Mononuclear cell (primary cell): Measurements from ENCODE around the gene HDGFL2. TPM values are rescaled to one million over a fixed set of nuclear protein-coding genes. Genes with fewer than 3 reads are reported as not detected.

Source experiments
- H3K27me3 ChIP-seq: 2 replicates; pipeline ENCODE4 v1.6.0; 2011; ENCODE audit warnings: low read length, control low read depth; ENCODE audit not compliant: insufficient read depth
- H3K4me1 ChIP-seq: 2 replicates; pipeline ENCODE4 v1.5.1; 2011; ENCODE audit warnings: mild to moderate bottlenecking, low read length, control low read depth; ENCODE audit not compliant: insufficient read depth
- H3K4me3 ChIP-seq: 2 replicates; pipeline ENCODE4 v1.5.1; 2011; ENCODE audit warnings: mild to moderate bottlenecking, low read length, moderate library complexity
- H3K9me3 ChIP-seq: 2 replicates; pipeline ENCODE4 v1.5.1; 2011; ENCODE audit warnings: low read depth, mild to moderate bottlenecking, control low read depth, low read length
- total RNA-seq: library from RNA; depleted of rRNA; stranded (reverse); fragments of >200 nt; gene quantifications from one replicate; pipeline ENCODE4 v1.2.3, GENCODE V29; 2012

Gene HDGFL2
- total RNA-seq, 1 donor, result 13.2 TPM

GRCh38 chr19:4474514-4475022 is 2.5 kb downstream of the HDGFL2 start:
- H3K27me3 ChIP-seq, result no peaks in the 10 kb centered on the region
- H3K4me1 ChIP-seq, result peaks cover 28% of the 10 kb centered on the region
- no peak overlapping the region for H3K4me3 ChIP-seq
- no peaks in the 10 kb centered on the region for H3K9me3 ChIP-seq

GRCh38 chr19:4477034-4477801 is 5.1 kb downstream of the HDGFL2 start:
- H3K27me3 ChIP-seq, result no peaks in the 10 kb centered on the region
- H3K4me3 ChIP-seq, result no peak overlapping the region
- H3K9me3 ChIP-seq, result no peaks in the 10 kb centered on the region

DNA sequence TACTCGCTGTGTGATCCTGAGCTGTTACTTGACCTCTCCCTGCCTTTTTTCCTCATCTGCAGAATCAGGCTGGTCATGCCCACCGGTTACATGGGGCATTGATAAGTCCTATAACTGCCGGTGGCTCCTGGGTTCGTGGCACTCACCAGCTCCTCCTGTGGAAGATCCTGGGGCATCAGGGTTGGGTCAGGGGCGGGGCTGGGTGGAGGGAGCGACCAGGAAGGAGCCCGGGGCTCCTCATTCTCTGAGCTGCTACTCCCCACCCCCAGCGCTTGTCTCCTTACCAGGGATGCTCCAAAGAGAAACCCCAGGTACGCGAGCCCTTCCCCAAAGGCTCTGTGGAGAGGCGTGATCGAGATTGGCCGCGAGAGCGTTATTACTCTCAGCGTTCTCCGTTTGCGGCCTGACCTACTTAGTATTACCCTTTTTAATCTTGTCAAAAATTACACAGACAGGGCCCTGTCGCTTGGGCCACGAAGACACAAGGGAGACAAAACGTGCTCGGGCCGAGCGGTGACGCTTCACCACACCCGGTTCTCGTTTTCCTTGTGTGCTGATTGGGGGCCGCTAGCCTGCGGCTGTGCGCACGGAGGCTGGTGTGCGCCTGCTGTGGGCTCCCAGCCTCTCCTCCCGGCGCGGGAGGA is 10.7 kb downstream of the HDGFL2 start:
- Histone ChIP-seq H3K4me1 (no peaks in the 10 kb centered on the region), H3K9me3 (no peaks in the 10 kb centered on the region), H3K27me3 (no peaks in the 10 kb centered on the region), H3K4me3 (no peak overlapping the region)

More at GRCh38 chr19:4477034-4477801, 5.1 kb downstream of the HDGFL2 start:
- H3K4me1 ChIP-seq, result peaks cover 21% of the 10 kb centered on the region

DNA sequence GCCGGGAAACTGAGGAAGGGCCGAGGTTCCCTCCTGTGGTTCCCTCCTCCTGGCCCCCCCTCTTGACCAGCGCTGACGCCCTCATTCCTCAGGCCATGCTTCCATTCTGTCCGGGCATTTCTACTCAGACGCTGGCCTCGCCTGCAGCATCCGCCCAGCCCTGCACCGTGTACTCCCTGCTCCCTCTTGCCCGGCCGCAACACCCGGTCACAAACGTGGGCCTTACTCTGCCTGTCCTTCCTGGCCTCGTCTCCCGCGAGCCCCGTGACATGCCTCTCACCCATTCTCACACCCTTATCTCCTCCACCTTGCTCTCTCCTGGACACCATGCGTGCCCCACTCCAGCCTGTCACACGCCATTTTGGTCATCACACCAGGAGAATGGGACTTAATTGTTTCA is 11.3 kb downstream of the HDGFL2 start:
- Histone ChIP-seq H3K4me3 (no peak overlapping the region), H3K9me3 (no peaks in the 10 kb centered on the region), H3K27me3 (no peaks in the 10 kb centered on the region), H3K4me1 (no peaks in the 10 kb centered on the region)

DNA sequence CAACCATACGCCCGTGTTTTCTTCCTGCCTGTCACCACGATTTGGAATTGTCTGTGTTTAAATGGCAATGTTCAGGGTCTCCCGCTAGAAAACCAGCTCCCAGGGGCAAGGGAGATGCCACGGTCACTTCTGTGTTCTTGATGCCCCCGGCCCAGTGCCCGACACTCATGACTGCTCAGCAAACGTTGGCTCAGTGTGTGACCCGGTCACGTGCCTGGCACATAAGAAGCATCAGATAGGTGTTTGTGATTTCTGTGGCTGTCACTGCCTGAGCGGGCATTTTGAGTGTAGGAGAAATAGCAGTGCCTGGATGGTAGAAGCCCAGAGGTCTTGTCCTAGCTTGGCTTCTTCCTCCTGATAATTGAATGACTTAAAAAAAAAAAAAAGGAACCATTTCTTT is 15.5 kb downstream of the HDGFL2 start:
- no peak overlapping the region for H3K4me3 ChIP-seq
- no peaks in the 10 kb centered on the region for H3K27me3 ChIP-seq
- H3K9me3 ChIP-seq, result no peaks in the 10 kb centered on the region
- H3K4me1 ChIP-seq, result no peaks in the 10 kb centered on the region

GRCh38 chr19:4488496-4488895 is 16.4 kb downstream of the HDGFL2 start:
- no peaks in the 10 kb centered on the region for H3K4me1 ChIP-seq
- no peak overlapping the region for H3K4me3 ChIP-seq
- H3K27me3 ChIP-seq, result no peaks in the 10 kb centered on the region
- H3K9me3 ChIP-seq, result no peaks in the 10 kb centered on the region

- Histone ChIP-seq H3K4me1 (no peaks in the 10 kb centered on the region), H3K27me3 (no peaks in the 10 kb centered on the region), H3K9me3 (no peaks in the 10 kb centered on the region)
Observed at GRCh38 chr19:4491446-4491845, 19.3 kb downstream of the HDGFL2 start.

GRCh38 chr19:4492337-4493103 is 20.4 kb downstream of the HDGFL2 start:
- Histone ChIP-seq H3K4me3 (no peak overlapping the region), H3K9me3 (no peaks in the 10 kb centered on the region), H3K27me3 (no peaks in the 10 kb centered on the region), H3K4me1 (no peaks in the 10 kb centered on the region)

More at GRCh38 chr19:4491446-4491845, 19.3 kb downstream of the HDGFL2 start:
- H3K4me3 ChIP-seq, result no peak overlapping the region

DNA sequence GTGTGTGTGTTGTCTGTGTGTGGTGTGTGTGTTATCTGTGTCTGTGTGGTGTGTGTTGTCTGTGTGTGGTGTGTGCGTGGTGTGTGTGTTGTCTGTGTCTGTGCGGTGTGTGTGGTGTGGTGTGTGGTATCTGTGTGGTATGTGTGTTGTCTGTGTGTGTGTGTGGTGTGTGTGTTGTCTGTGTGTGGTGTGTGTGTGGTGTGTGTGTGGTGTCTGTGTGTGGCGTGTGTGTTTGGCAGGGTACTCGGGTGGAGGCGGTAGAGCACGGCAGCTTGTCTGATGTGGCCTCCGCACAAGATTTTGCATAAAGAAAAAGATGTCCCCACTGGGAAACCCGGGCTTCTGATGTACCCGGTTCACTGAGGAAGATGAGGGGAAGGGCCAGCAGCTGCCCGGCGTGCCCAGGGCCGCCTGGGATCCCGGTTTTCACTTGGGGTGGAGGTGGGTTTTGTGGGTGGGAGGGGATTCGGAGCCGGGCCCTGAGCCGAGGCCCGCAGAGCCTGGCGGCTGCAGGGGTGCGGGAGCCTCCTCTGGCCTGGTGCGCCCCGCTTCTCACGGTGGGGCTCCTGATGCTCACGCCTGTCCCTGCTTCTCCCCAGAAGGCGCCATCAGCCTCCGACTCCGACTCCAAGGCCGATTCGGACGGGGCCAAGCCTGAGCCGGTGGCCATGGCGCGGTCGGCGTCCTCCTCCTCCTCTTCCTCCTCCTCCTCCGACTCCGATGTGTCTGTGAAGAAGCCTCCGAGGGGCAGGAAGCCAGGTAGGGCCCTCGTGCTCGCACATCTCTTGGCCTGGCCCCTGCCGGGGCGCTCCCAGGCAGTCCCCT is 21.2 kb downstream of the HDGFL2 start:
- Histone ChIP-seq H3K9me3 (no peaks in the 10 kb centered on the region), H3K27me3 (no peaks in the 10 kb centered on the region), H3K4me3 (no peak overlapping the region), H3K4me1 (no peaks in the 10 kb centered on the region)

- H3K9me3 ChIP-seq, result no peaks in the 10 kb centered on the region
- H3K27me3 ChIP-seq, result no peaks in the 10 kb centered on the region
- H3K4me1 ChIP-seq, result no peaks in the 10 kb centered on the region
- H3K4me3 ChIP-seq, result no peak overlapping the region
Observed at GRCh38 chr19:4493929-4494690, 22.0 kb downstream of the HDGFL2 start.

DNA sequence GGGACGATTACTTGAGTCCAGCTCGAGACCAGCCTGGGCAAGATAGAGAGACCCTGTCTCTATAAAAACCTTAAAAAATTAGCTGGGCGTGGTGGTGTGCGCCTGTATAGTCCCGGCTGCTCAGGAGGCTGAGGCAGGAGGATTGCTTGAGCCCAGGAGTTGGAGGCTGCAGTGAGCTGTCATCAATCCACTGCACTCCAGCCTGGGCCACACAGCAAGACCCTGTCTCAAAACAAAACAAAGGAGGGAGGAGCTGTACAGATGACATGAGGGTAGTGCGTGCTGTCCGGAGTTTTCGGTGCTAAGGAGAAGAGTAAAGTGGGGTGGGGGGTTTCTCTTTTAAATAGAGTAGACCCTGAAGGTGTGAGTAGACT is 22.6 kb downstream of the HDGFL2 start:
- Histone ChIP-seq H3K9me3 (no peaks in the 10 kb centered on the region), H3K4me1 (no peaks in the 10 kb centered on the region), H3K4me3 (no peak overlapping the region), H3K27me3 (no peaks in the 10 kb centered on the region)

- no peaks in the 10 kb centered on the region for H3K27me3 ChIP-seq
Observed at GRCh38 chr19:4495471-4495870, 23.4 kb downstream of the HDGFL2 start.

GRCh38 chr19:4496304-4496703 is 24.2 kb downstream of the HDGFL2 start:
- no peaks in the 10 kb centered on the region for H3K9me3 ChIP-seq
- no peaks in the 10 kb centered on the region for H3K27me3 ChIP-seq
- H3K4me3 ChIP-seq, result no peak overlapping the region
- no peaks in the 10 kb centered on the region for H3K4me1 ChIP-seq

More at GRCh38 chr19:4495471-4495870, 23.4 kb downstream of the HDGFL2 start:
- no peak overlapping the region for H3K4me3 ChIP-seq
- no peaks in the 10 kb centered on the region for H3K4me1 ChIP-seq
- H3K9me3 ChIP-seq, result no peaks in the 10 kb centered on the region
